Caco-2 (cell line): Measurements from ENCODE around the gene NIT2. TPM values are rescaled to one million over a fixed set of nuclear protein-coding genes. Genes with fewer than 3 reads are reported as not detected.
"Not testable (repeated sequence)": the region's sequence is repeated elsewhere in the genome, so short reads cannot be mapped to it uniquely, and the experiment has no call there.

ENCODE experiments used
- BruUV-seq: library from RNA; stranded (reverse); fragments of 400-500 nt; replicated peaks from 2 replicates; lab custom pipeline; 2021; lab: Mats Ljungman, UMichigan
- CTCF ChIA-PET: fragments of 300-600 bp; sonication (Branson Sonifier 250); formaldehyde crosslinking; loops from one replicate; lab custom pipeline; 2022; ENCODE audit warnings: antibody characterized with exemption; lab: Charles Lee
- POLR2A ChIA-PET: fragments of 300-600 bp; sonication (Branson Sonifier 250); formaldehyde crosslinking; loops from one replicate; lab custom pipeline; 2022; ENCODE audit warnings: antibody characterized with exemption; lab: Charles Lee
- DNase-seq, 2 experiments: peaks; one replicate each; pipeline versions ENCODE4 v3.0.0 to v3.0.0-alpha.2; 2020 to 2022
- H3K27me3 ChIP-seq: replicated peaks from 2 replicates; pipeline ENCODE4 v1.6.0; 2011; ENCODE audit warnings: low read length; ENCODE audit not compliant: control insufficient read depth, insufficient read depth
- H3K36me3 ChIP-seq: 2 replicates; pipeline ENCODE4 v1.5.1; 2011; ENCODE audit warnings: low read length; ENCODE audit not compliant: control insufficient read depth, insufficient read depth
- H3K4me1 ChIP-seq: fragments of 250-450 bp; sonication (Bioruptor Pico); 2 replicates; pipeline ENCODE4 v1.5.1; 2020; ENCODE audit warnings: mild to moderate bottlenecking
- H3K4me3 ChIP-seq: 2 replicates; pipeline ENCODE4 v1.5.1; 2011; ENCODE audit warnings: low read depth, mild to moderate bottlenecking, control low read depth, low read length
- H3K9me3 ChIP-seq: fragments of 250-450 bp; sonication (Bioruptor Pico); 2 replicates; pipeline ENCODE4 v1.5.1; 2020; ENCODE audit warnings: mild to moderate bottlenecking, moderate library complexity
- H3K27ac Mint-ChIP-seq: one replicate; pipeline ENCODE4 v1.8.0; 2022; ENCODE audit warnings: mixed read lengths; ENCODE audit not compliant: unreplicated experiment
- H3K27me3 Mint-ChIP-seq: one replicate; pipeline ENCODE4 v1.8.0; 2022; ENCODE audit warnings: mixed read lengths; ENCODE audit not compliant: insufficient read depth, unreplicated experiment
- H3K36me3 Mint-ChIP-seq: one replicate; pipeline ENCODE4 v1.8.0; 2022; ENCODE audit warnings: mild to moderate bottlenecking, mixed read lengths; ENCODE audit not compliant: insufficient read depth, unreplicated experiment
- H3K4me1 Mint-ChIP-seq: one replicate; pipeline ENCODE4 v1.8.0; 2022; ENCODE audit warnings: low read depth, mixed read lengths; ENCODE audit not compliant: unreplicated experiment
- H3K4me3 Mint-ChIP-seq: one replicate; pipeline ENCODE4 v1.8.0; 2022; ENCODE audit warnings: mild to moderate bottlenecking, moderate library complexity, mixed read lengths; ENCODE audit not compliant: unreplicated experiment
- H3K9me3 Mint-ChIP-seq: one replicate; pipeline ENCODE4 v1.8.0; 2022; ENCODE audit warnings: mixed read lengths; ENCODE audit not compliant: unreplicated experiment
- CTCF ChIP-seq, 2 experiments: fragments of 200-600 bp in 1 of 2; IDR thresholded peaks; 1 replicate in 1 of 2; 2 replicates in 1 of 2; pipeline versions ENCODE4 v1.5.1 to v1.8.0; 2011 to 2022; ENCODE audit warnings: antibody characterized with exemption in 1 of 2, control low read depth in 1 of 2, inconsistent platforms in 1 of 2, low read depth in 1 of 2, low read length in 1 of 2, mild to moderate bottlenecking in 1 of 2, moderate library complexity in 1 of 2; ENCODE audit not compliant: insufficient read depth in 1 of 2, severe bottlenecking in 1 of 2, unreplicated experiment in 1 of 2
- intact Hi-C: fragments of 100-400 bp; cut with micrococcal nuclease; formaldehyde crosslinking; loops from one replicate; pipeline ENCODE4 v1.10.0; 2022; ENCODE audit not compliant: unreplicated experiment
- total RNA-seq: library from RNA; stranded (reverse); gene quantifications from 2 replicates; pipeline ENCODE4 v1.2.3, GENCODE V29; 2022

NIT2 gene
- total RNA-seq, 1 experiment from 2014 or later, result 64.1 TPM

DNA sequence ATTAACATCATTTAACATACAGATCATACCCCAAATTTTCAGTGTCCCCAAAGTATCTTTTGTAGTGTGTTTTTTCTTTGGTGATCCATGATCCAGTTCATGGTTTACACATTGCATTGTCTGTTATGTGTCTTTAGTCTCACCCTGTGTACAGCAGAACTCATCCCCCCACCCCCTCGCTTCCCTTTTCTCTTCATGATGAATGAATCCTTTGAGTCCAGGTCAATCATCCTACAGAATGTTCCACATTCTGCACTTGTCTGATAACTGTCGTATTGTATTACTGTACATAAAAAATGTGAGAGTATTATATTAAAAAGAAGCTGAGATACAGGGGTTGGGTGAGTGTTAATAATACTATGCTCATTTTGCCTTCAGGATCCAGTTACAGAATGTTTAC lies 14.6 kb upstream of the NIT2 start:
- Histone ChIP-seq H3K27me3 (no peaks in the 10 kb centered on the region), H3K4me1 (no peaks in the 10 kb centered on the region), H3K4me3 (no peak overlapping the region), H3K9me3 (no peaks in the 10 kb centered on the region), H3K36me3 (no peaks in the 10 kb centered on the region)
- Mint-ChIP-seq H3K27ac (no peak overlapping the region), H3K4me1 (no peaks in the 10 kb centered on the region), H3K27me3 (no peaks in the 10 kb centered on the region), H3K9me3 (no peaks in the 10 kb centered on the region), H3K36me3 (peaks cover 30% of the 10 kb centered on the region), H3K4me3 (no peak overlapping the region)
- TF ChIP-seq CTCF (IDR thresholded peaks at IDR 0.05; ENCODE audit: insufficient read depth in 1 of 2, low read depth in 1 of 2, low read length in 1 of 2, severe bottlenecking in 1 of 2, unreplicated experiment in 1 of 2), result no peak
- no TSS peak for BruUV-seq
- CTCF ChIA-PET, result interaction anchor here (0.7 kb wide), 1 partner anchor 366 kb away, joined by 5 read pairs; no protein-coding TSS in a partner anchor
- intact Hi-C loops, result loop anchor here (5.0 kb wide), 3 partner anchors 82 to 488 kb away; partner anchors contain the start of genes LNP1 and TOMM70
- no peak for DNase-seq
- POLR2A ChIA-PET, result no interaction called here

GRCh38 chr3:100324044-100324443 lies 10.5 kb upstream of the NIT2 start:
- POLR2A ChIA-PET, result no interaction called here
- Mint-ChIP-seq H3K4me3 (no peak overlapping the region), H3K9me3 (no peaks in the 10 kb centered on the region), H3K27me3 (no peaks in the 10 kb centered on the region), H3K36me3 (peaks cover 26% of the 10 kb centered on the region), H3K27ac (no peak overlapping the region), H3K4me1 (no peaks in the 10 kb centered on the region)
- BruUV-seq, result no TSS peak
- no peaks in the 10 kb centered on the region for H3K9me3 ChIP-seq
- no peak overlapping the region for H3K4me3 ChIP-seq
- TF ChIP-seq CTCF (IDR thresholded peaks at IDR 0.05; ENCODE audit: insufficient read depth in 1 of 2, low read depth in 1 of 2, low read length in 1 of 2, severe bottlenecking in 1 of 2, unreplicated experiment in 1 of 2), result no peak
- intact Hi-C loops, result no loop called here
- DNase-seq, result no peak
- no peaks in the 10 kb centered on the region for H3K36me3 ChIP-seq
- CTCF ChIA-PET, result no interaction called here
- no peaks in the 10 kb centered on the region for H3K4me1 ChIP-seq
- no peaks in the 10 kb centered on the region for H3K27me3 ChIP-seq

GRCh38 chr3:100325827-100326226 lies 8.7 kb upstream of the NIT2 start:
- ChIA-PET CTCF (no interaction called here), POLR2A (no interaction called here)
- Histone ChIP-seq H3K4me3 (no peak overlapping the region), H3K27me3 (no peaks in the 10 kb centered on the region), H3K4me1 (no peaks in the 10 kb centered on the region), H3K9me3 (no peaks in the 10 kb centered on the region), H3K36me3 (no peaks in the 10 kb centered on the region)
- Mint-ChIP-seq H3K27me3 (no peaks in the 10 kb centered on the region), H3K27ac (no peak overlapping the region), H3K36me3 (peaks cover 20% of the 10 kb centered on the region), H3K9me3 (no peaks in the 10 kb centered on the region), H3K4me3 (no peak overlapping the region), H3K4me1 (peaks cover 8% of the 10 kb centered on the region)
- intact Hi-C loops, result no loop called here
- no peak for TF ChIP-seq CTCF (IDR thresholded peaks at IDR 0.05; ENCODE audit: insufficient read depth in 1 of 2, low read depth in 1 of 2, low read length in 1 of 2, severe bottlenecking in 1 of 2, unreplicated experiment in 1 of 2)
- DNase-seq, result no peak
- BruUV-seq, result no TSS peak

- CTCF ChIA-PET, H3K9me3 ChIP-seq: not testable (repeated sequence)
These were observed 7.2 kb upstream of the NIT2 start for GRCh38 chr3:100327377-100327776.

More at GRCh38 chr3:100327377-100327776, 7.2 kb upstream of the NIT2 start:
- H3K27me3 ChIP-seq, H3K4me3 Mint-ChIP-seq, H3K36me3 ChIP-seq, H3K4me3 ChIP-seq, POLR2A ChIA-PET, H3K9me3 Mint-ChIP-seq, DNase-seq, H3K27ac Mint-ChIP-seq, H3K27me3 Mint-ChIP-seq, BruUV-seq, H3K4me1 ChIP-seq, intact Hi-C loops: not testable (repeated sequence)
- peaks cover 17% of the 10 kb centered on the region for H3K4me1 Mint-ChIP-seq
- H3K36me3 Mint-ChIP-seq, result peaks cover 29% of the 10 kb centered on the region
